Esophagus squamous epithelium (tissue), 5 donors: ENCODE data around the gene GDF11. TPM values are rescaled to one million over a fixed set of nuclear protein-coding genes. Genes with fewer than 3 reads are reported as not detected.
"Not testable (repeated sequence)": the region's sequence is repeated elsewhere in the genome, so short reads cannot be mapped to it uniquely, and the experiment has no call there.

Experiments used
- DNase-seq: peaks from one replicate; lab custom pipeline; 2025; lab: John Stamatoyannopoulos, UW
- H3K27ac ChIP-seq, 4 donors: fragments of 200-600 bp; sonication (generic); one replicate each; pipeline ENCODE4 v1.5.1; 2016 to 2019; ENCODE audit warnings: mild to moderate bottlenecking in 1 of 4
- H3K27me3 ChIP-seq, 4 donors: fragments of 200-600 bp; sonication (generic); 1 replicate in 3 of 4; 2 replicates in 1 of 4; pipeline versions ENCODE4 v1.5.1 to v1.6.0; 2017 to 2021; ENCODE audit warnings: antibody characterized with exemption in 1 of 4
- H3K36me3 ChIP-seq, 3 donors: fragments of 200-600 bp; sonication (generic); one replicate each; pipeline ENCODE4 v1.5.1; 2016 to 2019
- H3K4me1 ChIP-seq, 3 donors: fragments of 200-600 bp; sonication (generic); one replicate each; pipeline ENCODE4 v1.5.1; 2017 to 2019
- H3K4me3 ChIP-seq, 4 donors: fragments of 200-600 bp; sonication (generic); 1 replicate in 3 of 4; 2 replicates in 1 of 4; pipeline ENCODE4 v1.5.1; 2016 to 2019; ENCODE audit warnings: mild to moderate bottlenecking in 2 of 4, moderate library complexity in 1 of 4
- H3K9me3 ChIP-seq, 3 donors: fragments of 200-600 bp; sonication (generic); one replicate each; pipeline ENCODE4 v1.5.1; 2016 to 2019
- POLR2A ChIP-seq, 4 donors: fragments of 450-650 bp; IDR thresholded peaks; one replicate each; pipeline ENCODE4 v1.6.1; 2017; ENCODE audit warnings: antibody characterized with exemption in 4 of 4, mild to moderate bottlenecking in 4 of 4, moderate library complexity in 3 of 4
- WGBS, 2 donors: methylation state at CpG; one replicate each; pipeline ENCODE4 v1.1.5; 2018; 5-methylcytosine and 5-hydroxymethylcytosine counted together
- intact Hi-C: fragments of 100-400 bp; cut with DNase I; formaldehyde crosslinking; loops from one replicate; pipeline ENCODE4 v1.15.0; 2022
- total RNA-seq, 4 donors: library from RNA; depleted of rRNA; stranded (reverse); fragments of >200 nt; gene quantifications; one replicate each; pipeline ENCODE4 v1.1.0, GENCODE V29; 2016
- TF ChIP-seq, protein P1 (sequence below), 6 experiments: fragments of 450-650 bp in 4 of 6; fragments of 200-600 bp in 2 of 6; sonication (generic) in 2 of 6; IDR thresholded peaks; one replicate each; pipeline ENCODE4 v1.5.1; 2016 to 2019; ENCODE audit warnings: antibody characterized with exemption in 6 of 6, mild to moderate bottlenecking in 4 of 6, moderate library complexity in 4 of 6
- donor health status: DM: yes; HTN: yes; CAD: no.

Gene GDF11
- total RNA-seq, 4 donors from 2014 or later, result 0.19 to 1.9 (median 1.5) TPM

DNA sequence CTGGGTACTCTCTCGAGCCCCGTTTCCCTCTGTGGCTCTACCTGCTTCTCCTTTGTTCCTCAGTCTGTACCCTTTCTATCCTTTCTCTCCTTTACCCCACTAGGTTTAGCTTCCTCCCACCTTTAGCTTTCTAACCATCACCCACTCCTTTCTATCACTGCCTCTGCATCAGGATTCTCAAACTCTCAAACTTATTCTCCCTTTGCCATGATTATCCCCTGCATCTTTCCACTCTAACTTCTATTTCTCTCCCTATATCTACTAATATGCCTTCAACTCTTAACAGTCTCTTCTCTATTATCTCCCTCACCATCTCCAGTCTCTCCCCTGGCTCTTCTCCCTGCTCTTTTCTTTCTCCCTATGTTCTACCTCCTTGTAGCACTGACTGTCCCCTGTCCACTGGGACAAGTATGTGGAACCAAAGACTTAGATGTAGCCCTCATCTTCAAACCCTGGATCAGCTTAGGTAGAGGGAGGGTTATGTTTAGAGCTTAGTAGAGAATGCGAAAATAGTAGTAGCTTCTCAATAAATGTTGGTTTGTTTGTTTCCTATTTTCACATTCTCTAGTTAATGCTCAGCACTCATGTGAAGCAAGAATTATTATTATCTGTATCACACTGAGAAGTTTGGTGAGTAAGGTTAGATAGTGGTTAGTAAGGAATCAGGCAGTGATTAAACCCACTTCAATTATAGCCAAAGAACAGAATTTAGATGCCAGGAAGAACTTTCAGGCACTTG lies 3.4 kb downstream of the GDF11 start:
- intact Hi-C loops, result no loop called here
- H3K9me3 ChIP-seq, result no peaks in the 10 kb centered on the region
- peak overlapping the region in 2 of 4 donors; percentile 41 to 52 for H3K27ac ChIP-seq
- peaks cover 13 to 37% (median 20%) of the 10 kb centered on the region in 3 donors for H3K4me1 ChIP-seq
- H3K36me3 ChIP-seq, result peaks cover 0 to 27% (median 0%) of the 10 kb centered on the region in 3 donors
- TF ChIP-seq POLR2A (IDR thresholded peaks at IDR 0.05), result no peak
- TF ChIP-seq, protein P1, sequence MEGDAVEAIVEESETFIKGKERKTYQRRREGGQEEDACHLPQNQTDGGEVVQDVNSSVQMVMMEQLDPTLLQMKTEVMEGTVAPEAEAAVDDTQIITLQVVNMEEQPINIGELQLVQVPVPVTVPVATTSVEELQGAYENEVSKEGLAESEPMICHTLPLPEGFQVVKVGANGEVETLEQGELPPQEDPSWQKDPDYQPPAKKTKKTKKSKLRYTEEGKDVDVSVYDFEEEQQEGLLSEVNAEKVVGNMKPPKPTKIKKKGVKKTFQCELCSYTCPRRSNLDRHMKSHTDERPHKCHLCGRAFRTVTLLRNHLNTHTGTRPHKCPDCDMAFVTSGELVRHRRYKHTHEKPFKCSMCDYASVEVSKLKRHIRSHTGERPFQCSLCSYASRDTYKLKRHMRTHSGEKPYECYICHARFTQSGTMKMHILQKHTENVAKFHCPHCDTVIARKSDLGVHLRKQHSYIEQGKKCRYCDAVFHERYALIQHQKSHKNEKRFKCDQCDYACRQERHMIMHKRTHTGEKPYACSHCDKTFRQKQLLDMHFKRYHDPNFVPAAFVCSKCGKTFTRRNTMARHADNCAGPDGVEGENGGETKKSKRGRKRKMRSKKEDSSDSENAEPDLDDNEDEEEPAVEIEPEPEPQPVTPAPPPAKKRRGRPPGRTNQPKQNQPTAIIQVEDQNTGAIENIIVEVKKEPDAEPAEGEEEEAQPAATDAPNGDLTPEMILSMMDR (IDR thresholded peaks at IDR 0.05), result no peak
- WGBS, 2 donors, result 52 to 55% methylated on average over 3 of the region's 3 CpGs
- peak overlapping the region in 1 of 4 donors; percentile 28 for H3K4me3 ChIP-seq
- H3K27me3 ChIP-seq, result peaks cover 0 to 16% (median 0%) of the 10 kb centered on the region in 4 donors
- no peak for DNase-seq

DNA sequence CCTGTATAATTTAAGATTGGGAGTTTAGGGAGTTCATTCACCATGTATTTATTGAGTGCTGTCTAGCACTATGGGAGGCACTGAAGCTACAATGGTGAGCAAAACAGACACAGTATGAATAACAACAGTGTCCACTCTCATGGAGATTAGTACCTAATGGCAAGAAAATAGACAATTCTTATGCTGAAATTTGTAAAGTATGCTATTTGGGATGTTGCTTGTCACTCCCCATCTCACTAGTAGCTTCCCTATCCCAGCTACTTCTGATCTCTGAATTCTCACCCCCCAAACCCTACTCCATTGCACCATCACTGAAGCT lies 4.0 kb downstream of the GDF11 start:
- Histone ChIP-seq H3K9me3 (no peaks in the 10 kb centered on the region), H3K27ac (no peak overlapping the region), H3K27me3 (peaks cover 0 to 16% (median 0%) of the 10 kb centered on the region in 4 donors), H3K4me3 (no peak overlapping the region), H3K4me1 (peaks cover 13 to 37% (median 20%) of the 10 kb centered on the region in 3 donors), H3K36me3 (peaks cover 1 to 32% (median 4%) of the 10 kb centered on the region in 3 donors)
- no peak for DNase-seq
- intact Hi-C loops, result no loop called here
- TF ChIP-seq POLR2A (IDR thresholded peaks at IDR 0.05), result no peak
- TF ChIP-seq, protein P1 (IDR thresholded peaks at IDR 0.05), result no peak

GRCh38 chr12:55748230-55748993 lies 5.5 kb downstream of the GDF11 start:
- Histone ChIP-seq H3K27me3 (peaks cover 0 to 14% (median 0%) of the 10 kb centered on the region in 4 donors), H3K27ac (no peak overlapping the region), H3K9me3 (no peaks in the 10 kb centered on the region), H3K4me3 (no peak overlapping the region), H3K36me3 (peaks cover 12 to 48% (median 14%) of the 10 kb centered on the region in 3 donors), H3K4me1 (peaks cover 6 to 26% (median 18%) of the 10 kb centered on the region in 3 donors)
- 86 to 96% methylated on average over 11 of the region's 18 CpGs for WGBS, 2 donors
- TF ChIP-seq, protein P1 (IDR thresholded peaks at IDR 0.05), result no peak
- no peak for TF ChIP-seq POLR2A (IDR thresholded peaks at IDR 0.05)
- intact Hi-C loops, result no loop called here
- DNase-seq, result no peak

GRCh38 chr12:55755246-55755645 lies 12.3 kb downstream of the GDF11 start:
- DNase-seq, result no peak
- Histone ChIP-seq H3K4me1 (no peaks in the 10 kb centered on the region), H3K36me3 (peaks cover 31 to 99% (median 32%) of the 10 kb centered on the region in 3 donors), H3K9me3 (no peaks in the 10 kb centered on the region), H3K27ac (no peak overlapping the region), H3K4me3 (no peak overlapping the region), H3K27me3 (no peaks in the 10 kb centered on the region)
- WGBS, 2 donors, result 69 to 70% methylated on average over 2 of the region's 2 CpGs
- intact Hi-C loops, result no loop called here
- TF ChIP-seq, protein P1 (IDR thresholded peaks at IDR 0.05), result no peak
- TF ChIP-seq POLR2A (IDR thresholded peaks at IDR 0.05), result no peak

GRCh38 chr12:55757701-55758100 lies 14.8 kb downstream of the GDF11 start:
- whole genome bisulfite sequencing, 2 donors, result 62 to 76% methylated on average over 2 of the region's 2 CpGs
- Histone ChIP-seq H3K4me3 (no peak overlapping the region), H3K27ac (no peak overlapping the region), H3K4me1 (no peaks in the 10 kb centered on the region), H3K27me3 (no peaks in the 10 kb centered on the region), H3K36me3 (peaks cover 20 to 100% (median 26%) of the 10 kb centered on the region in 3 donors), H3K9me3 (no peaks in the 10 kb centered on the region)
- TF ChIP-seq, protein P1 (IDR thresholded peaks at IDR 0.05), result no peak
- TF ChIP-seq POLR2A (IDR thresholded peaks at IDR 0.05), result no peak
- intact Hi-C loops, result no loop called here
- DNase-seq, result no peak

- H3K27me3 ChIP-seq, H3K4me3 ChIP-seq, H3K27ac ChIP-seq, H3K9me3 ChIP-seq, intact Hi-C loops, DNase-seq, H3K4me1 ChIP-seq: not testable (repeated sequence)
- WGBS, 2 donors, result 93 to 100% methylated on average over 3 to 4 of the region's 4 CpGs
- peaks cover 20 to 100% (median 21%) of the 10 kb centered on the region in 3 donors for H3K36me3 ChIP-seq
Measured at GRCh38 chr12:55758575-55758974, 15.7 kb downstream of the GDF11 start.
